Measurements from ENCODE around the gene DAGLB. TPM values are rescaled to one million over a fixed set of nuclear protein-coding genes. Genes with fewer than 3 reads are reported as not detected.
"Not testable (repeated sequence)": the region's sequence is repeated elsewhere in the genome, so short reads cannot be mapped to it uniquely, and the experiment has no call there.

The DAGLB gene
- total RNA-seq, 1 experiment from 2014 or later, result 23.4 TPM

- ATAC-seq (no peak), DNase-seq (no peak)
- Histone ChIP-seq H3K9me2 (replicated peaks; ENCODE audit: low read length) (no peaks in the 10 kb centered on the region), H3K36me3 (ENCODE audit: low read depth, low read length) (peaks cover 38% of the 10 kb centered on the region), H3K79me2 (ENCODE audit: low read length) (peaks cover 39% of the 10 kb centered on the region), H4K20me1 (ENCODE audit: low read length) (peaks cover 24% of the 10 kb centered on the region; the same call in 1 of the 2 replicates), H2AFZ (ENCODE audit: low read length) (no peak overlapping the region), H3K4me1 (ENCODE audit: insufficient read depth, low read length) (no peaks in the 10 kb centered on the region), H3K27ac (ENCODE audit: low read length) (no peak overlapping the region), H3K9ac (ENCODE audit: low read length) (no peak overlapping the region), H3K4me3 (ENCODE audit: low read length) (no peak overlapping the region), H3K9me3 (ENCODE audit: low read length) (no peaks in the 10 kb centered on the region), H3K27me3 (ENCODE audit: low read length) (no peaks in the 10 kb centered on the region), H3F3A (ENCODE audit: low read length, unreplicated experiment) (no peaks in the 10 kb centered on the region), H3K4me2 (ENCODE audit: low read length) (no peak overlapping the region)
- BruUV-seq (replicated peaks), result no TSS peak
- TF ChIP-seq EZH2phosphoT487 (IDR thresholded peaks at IDR 0.05; ENCODE audit: borderline replicate concordance, low read length) (no peak), EZH2 (IDR thresholded peaks at IDR 0.05; ENCODE audit: low read length, unreplicated experiment) (no peak), CTCF (conservative IDR thresholded peaks at IDR 0.05; ENCODE audit: low read depth, low read length) (no peak)
- CTCF ChIA-PET, result no interaction called here
- intact Hi-C loops (cut with micrococcal nuclease), result no loop called here
- POLR2A ChIA-PET (ENCODE audit: unreplicated experiment), result no interaction called here
These were observed 45.7 kb downstream of the DAGLB start for GRCh38 chr7:6402041-6402440.

DNA sequence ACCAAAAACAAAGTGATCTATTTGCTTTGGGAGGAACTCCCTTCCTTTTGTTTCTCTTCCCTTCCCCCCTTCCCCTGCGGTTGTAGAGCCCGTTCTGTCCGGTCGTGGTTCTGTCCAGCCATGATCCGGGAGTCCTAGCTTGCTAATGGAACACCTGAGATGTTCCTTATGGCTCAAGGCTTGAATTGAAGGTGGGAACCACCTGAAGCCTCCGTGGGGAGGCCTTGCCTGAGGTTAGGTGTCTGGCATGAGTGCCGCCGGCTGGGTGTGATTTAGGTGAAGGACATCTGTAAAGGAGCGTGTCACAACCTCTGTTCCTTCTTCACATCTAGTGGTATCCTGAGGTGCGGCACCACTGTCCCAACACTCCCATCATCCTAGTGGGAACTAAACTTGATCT is 46.2 kb downstream of the DAGLB start:
- Histone ChIP-seq H3K4me2 (ENCODE audit: low read length) (no peak overlapping the region), H3K4me1 (ENCODE audit: insufficient read depth, low read length) (no peaks in the 10 kb centered on the region), H3K9me2 (replicated peaks; ENCODE audit: low read length) (no peaks in the 10 kb centered on the region), H2AFZ (ENCODE audit: low read length) (no peak overlapping the region), H3K4me3 (ENCODE audit: low read length) (no peak overlapping the region), H3K9me3 (ENCODE audit: low read length) (no peaks in the 10 kb centered on the region), H3F3A (ENCODE audit: low read length, unreplicated experiment) (no peaks in the 10 kb centered on the region), H3K27me3 (ENCODE audit: low read length) (no peaks in the 10 kb centered on the region), H4K20me1 (ENCODE audit: low read length) (peaks cover 24% of the 10 kb centered on the region; the same call in 1 of the 2 replicates), H3K9ac (ENCODE audit: low read length) (no peak overlapping the region), H3K79me2 (ENCODE audit: low read length) (peaks cover 42% of the 10 kb centered on the region), H3K36me3 (ENCODE audit: low read depth, low read length) (peaks cover 38% of the 10 kb centered on the region), H3K27ac (ENCODE audit: low read length) (no peak overlapping the region)
- ChIA-PET CTCF (no interaction called here), POLR2A (ENCODE audit: unreplicated experiment) (no interaction called here)
- intact Hi-C loops (cut with micrococcal nuclease), result no loop called here
- no TSS peak for BruUV-seq (replicated peaks)
- DNase-seq, result no peak
- TF ChIP-seq EZH2phosphoT487 (IDR thresholded peaks at IDR 0.05; ENCODE audit: borderline replicate concordance, low read length), result no peak
- no peak for TF ChIP-seq EZH2 (IDR thresholded peaks at IDR 0.05; ENCODE audit: low read length, unreplicated experiment)
- TF ChIP-seq CTCF (conservative IDR thresholded peaks at IDR 0.05; ENCODE audit: low read depth, low read length), result no peak
- ATAC-seq, result no peak

DNA sequence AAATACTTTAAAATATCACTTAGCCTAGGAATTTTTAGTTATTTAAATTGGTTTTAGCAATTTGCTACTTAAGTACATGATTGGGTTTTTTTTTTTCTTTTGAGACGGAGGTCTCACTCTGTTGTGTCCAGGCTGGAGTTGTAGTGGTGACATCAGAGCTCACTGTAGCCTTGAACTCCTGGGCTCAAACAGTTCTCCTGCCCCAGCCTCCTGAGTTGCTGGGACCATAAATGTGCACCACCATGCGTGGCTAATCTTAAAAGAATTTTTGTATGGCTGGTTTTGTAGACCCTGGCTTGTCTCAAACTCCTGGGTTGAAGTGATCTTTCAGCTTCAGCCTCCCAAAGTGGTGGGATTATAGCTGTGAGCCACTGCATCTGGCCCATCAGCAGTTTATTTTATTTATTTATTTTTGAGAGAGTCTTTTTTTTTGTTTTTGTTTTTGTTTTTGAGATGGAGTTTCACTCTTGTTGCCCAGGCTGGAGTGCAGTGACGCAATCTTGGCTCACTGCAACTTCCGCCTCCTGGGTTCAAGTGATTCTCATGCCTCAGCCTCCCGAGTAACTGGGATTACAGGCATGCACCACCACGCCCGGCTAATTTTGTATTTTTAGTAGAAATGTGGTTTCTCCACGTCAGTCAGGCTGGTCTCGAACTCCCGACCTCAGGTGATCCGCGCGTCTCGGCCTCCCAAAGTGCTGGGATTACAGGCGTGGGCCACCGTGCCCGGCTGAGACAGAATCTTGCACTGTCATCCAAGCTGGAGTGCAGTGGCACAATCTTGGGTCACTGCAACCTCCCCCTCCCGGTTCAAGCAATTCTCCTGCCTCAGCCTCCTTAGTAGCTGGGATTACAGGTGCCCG is 47.3 kb downstream of the DAGLB start:
- DNase-seq; intact Hi-C loops (cut with micrococcal nuclease); H2AFZ ChIP-seq (ENCODE audit: low read length); H3K27ac ChIP-seq (ENCODE audit: low read length); H3K9ac ChIP-seq (ENCODE audit: low read length); BruUV-seq (replicated peaks); H3K27me3 ChIP-seq (ENCODE audit: low read length); H3K9me3 ChIP-seq (ENCODE audit: low read length); H3K4me2 ChIP-seq (ENCODE audit: low read length); H3K4me3 ChIP-seq (ENCODE audit: low read length); H3F3A ChIP-seq (ENCODE audit: low read length, unreplicated experiment); ATAC-seq; H3K9me2 ChIP-seq (replicated peaks; ENCODE audit: low read length); CTCF ChIA-PET; H3K4me1 ChIP-seq (ENCODE audit: insufficient read depth, low read length): not testable (repeated sequence)
- Histone ChIP-seq H3K36me3 (ENCODE audit: low read depth, low read length) (peaks cover 45% of the 10 kb centered on the region), H4K20me1 (ENCODE audit: low read length) (peaks cover 33% of the 10 kb centered on the region; the same call in 1 of the 2 replicates), H3K79me2 (ENCODE audit: low read length) (peaks cover 53% of the 10 kb centered on the region)
- POLR2A ChIA-PET (ENCODE audit: unreplicated experiment), result interaction anchor here (0.7 kb wide), 1 partner anchor 1840 kb away, joined by 10 read pairs; no protein-coding TSS in a partner anchor

All from PC-3 (cell line).